ENCODE measurements around the gene EFNB2.

The EFNB2 gene

DNA sequence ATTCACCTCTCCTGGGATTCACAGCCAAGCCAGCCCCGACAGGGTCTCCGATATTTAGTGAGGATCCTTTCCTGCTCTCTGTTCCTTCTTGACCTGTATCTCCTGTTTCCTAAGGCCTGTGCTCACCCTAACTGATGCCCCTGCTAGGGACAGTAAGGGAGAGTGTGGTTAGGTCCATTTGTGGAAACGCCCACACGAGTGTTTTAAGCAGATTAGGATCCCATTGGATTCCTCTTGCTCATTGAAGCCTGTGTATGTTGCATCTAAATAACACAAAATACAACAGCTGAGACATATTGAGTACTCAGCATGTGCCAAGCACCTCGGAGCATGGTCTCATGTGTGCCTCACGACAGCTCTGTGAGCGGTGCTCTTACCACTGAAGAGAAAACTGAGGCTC, 64.9 kb downstream of the EFNB2 start:
- H3K27ac ChIP-seq, result no peak overlapping the region

DNA sequence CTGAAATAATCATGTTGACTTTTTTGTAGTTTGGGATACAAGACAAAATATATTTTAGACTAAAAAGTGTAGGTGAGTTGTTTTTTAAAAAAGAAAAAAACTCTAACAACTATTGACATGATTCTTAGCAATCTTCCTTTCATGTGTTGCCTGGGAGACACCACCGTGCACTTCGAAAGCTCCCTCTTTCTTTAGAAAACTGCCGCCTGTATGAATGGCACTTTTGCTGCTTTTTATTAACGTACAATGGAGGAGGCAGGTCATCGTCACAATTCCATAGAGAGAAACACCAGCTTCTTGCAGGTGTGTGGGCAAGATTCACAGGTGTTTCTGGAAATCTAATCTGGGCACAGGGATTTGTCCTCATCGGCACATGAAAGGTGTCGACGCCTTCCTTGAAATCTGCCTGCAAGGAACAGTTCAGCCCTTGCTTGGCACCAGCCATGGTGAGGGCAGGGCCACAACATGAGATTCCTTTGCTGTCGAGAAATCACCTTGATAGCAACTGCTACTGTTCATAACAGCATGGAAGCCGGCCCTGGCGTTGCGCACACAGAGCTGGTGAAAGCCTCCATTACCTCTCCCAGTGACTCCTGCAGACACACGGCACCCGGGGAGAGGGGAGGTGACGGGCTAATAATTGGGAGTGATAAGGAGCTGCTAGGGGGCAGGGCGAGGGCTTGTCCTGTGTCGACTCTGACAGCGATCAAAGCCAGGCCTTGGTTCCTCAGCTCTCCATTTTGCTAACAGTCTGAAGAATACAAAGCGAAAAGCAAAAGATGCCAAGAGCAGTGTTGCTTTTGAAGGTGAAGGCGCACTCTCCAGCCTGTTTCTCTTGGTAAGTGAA, 66.5 kb downstream of the EFNB2 start:
- no peak overlapping the region for H3K4me3 ChIP-seq
- no peak overlapping the region for H3K27ac ChIP-seq

More for the DNA sequence above, 64.9 kb downstream of the EFNB2 start:
- H3K4me3 ChIP-seq, result no peak overlapping the region

DNA sequence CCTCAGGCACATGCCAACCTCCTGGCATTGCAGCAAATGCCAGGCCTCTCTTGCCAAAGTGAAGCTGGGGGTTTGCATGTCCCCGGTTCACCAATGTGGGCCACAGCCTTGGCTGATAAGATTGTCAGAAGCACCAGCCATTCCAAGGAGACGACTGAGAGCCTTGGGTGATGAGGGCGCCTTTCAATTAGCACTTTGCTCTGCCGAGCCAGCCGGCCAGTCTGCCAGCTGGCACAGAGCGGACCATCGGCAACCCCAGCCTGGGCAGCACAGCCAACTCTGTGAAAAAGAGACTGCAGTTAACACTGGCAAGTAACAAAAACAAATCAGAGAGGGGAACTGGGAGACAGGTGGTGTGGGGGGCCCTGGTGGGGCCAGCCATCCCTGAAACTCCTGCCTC, 67.3 kb downstream of the EFNB2 start:
- Histone ChIP-seq H3K27ac (no peak overlapping the region), H3K4me3 (no peak overlapping the region)

DNA sequence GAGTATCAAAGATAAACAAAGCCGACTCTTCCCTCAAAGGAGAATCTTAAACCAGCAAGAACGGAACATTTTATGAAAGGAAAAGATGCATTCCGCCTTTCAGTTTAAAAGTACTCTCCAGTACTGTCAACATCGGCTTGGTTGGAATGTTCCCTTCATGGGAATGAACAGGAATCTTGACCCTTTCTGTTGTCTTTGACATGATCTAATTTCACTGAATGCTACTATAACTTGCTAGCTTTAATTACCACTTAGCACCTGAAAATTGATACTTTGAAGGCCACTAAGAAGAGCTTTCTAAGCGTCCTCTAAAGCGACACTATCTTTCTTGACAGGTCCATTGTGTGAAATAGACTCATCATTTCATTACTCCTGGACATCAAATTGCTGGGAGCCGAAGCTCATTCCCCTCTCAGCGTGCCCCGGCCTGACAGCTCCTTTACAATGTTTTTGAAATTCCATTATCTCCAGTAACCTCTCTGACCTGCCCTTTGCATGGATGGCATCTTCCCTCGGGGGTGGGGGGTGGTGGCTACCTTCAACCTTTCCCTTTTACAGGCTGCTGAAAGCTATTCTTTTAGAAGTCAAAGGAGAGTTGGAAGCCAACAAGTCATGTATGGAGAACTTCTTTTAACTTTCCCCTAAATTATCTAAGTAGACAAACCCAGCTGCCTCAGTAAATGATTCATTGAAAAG, 67.9 kb downstream of the EFNB2 start:
- H3K4me3 ChIP-seq, result no peak overlapping the region
- H3K27ac ChIP-seq, result no peak overlapping the region

DNA sequence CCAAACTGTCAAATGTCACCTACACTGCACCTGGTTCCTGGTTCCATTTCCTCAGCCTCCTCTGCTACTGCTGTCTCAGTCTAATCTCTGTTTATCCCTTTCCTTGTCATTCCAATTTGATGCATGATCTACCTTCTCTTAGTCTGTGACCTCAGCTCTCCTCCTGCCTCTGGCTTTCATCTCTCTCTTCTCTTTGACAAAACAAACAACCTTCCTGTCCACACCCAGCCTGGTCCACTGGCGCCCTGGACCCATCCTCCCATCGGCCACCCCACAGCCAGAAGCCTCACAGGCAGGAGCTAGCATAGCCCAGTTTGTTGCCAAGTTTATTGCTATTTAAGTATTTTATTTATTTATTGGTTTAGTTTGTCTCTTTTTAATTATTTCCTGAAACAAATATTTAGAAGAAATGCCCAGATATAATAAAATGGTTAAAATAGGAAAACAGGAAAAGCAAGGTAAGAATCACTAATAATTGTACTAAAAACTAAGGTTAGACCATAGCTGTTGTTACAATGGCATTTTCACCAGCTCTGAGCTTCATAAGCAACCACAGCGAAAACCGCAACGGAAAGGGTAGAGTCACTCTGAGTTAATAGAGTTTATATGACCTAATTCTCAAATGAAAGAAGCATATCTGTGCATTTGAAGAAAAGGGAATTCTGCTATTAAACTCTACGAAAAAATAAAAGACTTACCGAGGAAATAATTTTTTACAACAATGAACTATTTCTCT, 68.6 kb downstream of the EFNB2 start:
- Histone ChIP-seq H3K4me3 (no peak overlapping the region), H3K27ac (no peak overlapping the region)

DNA sequence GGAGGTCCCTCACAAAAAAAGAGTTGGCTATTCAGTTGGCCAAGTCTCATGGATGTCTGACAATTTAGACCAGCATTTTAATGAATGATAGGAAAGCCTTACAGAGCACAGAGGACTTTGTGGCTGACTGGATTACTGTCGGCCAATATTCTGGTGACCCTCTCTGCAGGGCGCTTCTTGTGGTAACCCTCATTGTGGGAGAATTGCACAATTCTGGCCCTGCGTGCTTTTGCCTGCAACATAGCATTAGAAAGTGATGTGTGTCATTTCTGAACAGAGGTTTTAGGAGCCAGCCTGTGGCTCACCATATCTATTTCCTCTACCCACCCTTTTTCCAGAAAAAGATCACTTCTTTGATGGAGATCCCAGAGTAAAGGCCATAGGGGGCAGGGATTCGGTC, 71.4 kb downstream of the EFNB2 start:
- Histone ChIP-seq H3K27ac (no peak overlapping the region), H3K4me3 (no peak overlapping the region)

DNA sequence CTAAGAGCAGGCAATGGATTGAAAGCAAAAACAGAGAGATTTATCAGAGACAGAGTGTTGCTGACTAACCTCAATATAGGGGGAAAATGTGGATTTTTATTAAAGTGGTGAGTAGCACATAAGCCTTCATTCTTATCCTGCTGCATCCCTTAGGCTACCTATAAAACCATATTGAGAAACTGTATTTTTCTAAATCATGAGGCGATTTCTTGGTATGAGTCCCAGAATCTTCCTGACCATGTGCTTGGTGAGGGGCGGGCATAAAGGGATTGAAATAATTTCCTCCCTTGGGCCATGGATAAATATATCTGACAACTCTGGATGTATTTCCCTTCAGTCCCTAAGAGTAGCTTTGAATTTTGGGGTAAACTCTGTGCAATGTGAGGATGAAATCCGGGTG, 72.8 kb downstream of the EFNB2 start:
- H3K4me3 ChIP-seq, result no peak overlapping the region
- no peak overlapping the region for H3K27ac ChIP-seq

DNA sequence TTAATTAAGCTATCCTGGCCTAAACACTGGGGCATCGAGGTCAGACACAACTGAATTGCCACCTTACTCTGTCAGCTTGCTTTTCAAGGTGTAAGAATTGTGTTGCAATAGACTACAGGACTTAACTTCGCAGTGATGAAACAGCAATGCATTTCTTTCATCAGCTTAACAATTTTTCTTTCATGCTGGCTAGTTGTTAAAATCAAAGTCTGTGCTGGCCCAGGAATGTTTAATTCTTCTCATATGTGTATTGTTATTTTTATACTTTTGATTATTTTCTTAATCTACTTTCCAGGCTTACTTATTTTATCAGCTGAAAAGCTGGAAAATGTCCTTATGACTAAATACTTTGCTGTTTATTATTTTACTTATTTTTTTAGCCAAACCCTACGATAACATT, 79.7 kb downstream of the EFNB2 start:
- no peak overlapping the region for H3K27ac ChIP-seq
- no peak overlapping the region for H3K4me3 ChIP-seq

DNA sequence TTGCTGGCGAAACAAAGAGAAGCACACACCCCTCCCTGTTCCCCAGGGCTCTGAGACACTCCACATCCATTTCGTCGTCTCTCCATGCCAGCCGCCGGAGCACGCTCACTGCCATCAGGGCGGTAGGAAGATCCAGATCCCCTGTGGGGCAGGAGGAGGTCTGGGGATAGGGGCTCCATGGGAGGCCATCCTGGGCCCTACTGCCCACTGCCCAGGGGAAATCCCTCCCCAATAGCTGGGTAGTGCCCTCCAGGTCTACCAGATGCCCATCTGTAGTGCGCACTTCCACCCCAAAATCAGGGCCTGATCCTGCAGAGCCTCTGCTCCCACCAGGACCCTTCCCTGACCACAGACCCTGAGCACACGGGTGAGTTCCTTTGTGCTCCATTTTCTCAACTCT, 80.3 kb downstream of the EFNB2 start:
- no peak overlapping the region for H3K27ac ChIP-seq

DNA sequence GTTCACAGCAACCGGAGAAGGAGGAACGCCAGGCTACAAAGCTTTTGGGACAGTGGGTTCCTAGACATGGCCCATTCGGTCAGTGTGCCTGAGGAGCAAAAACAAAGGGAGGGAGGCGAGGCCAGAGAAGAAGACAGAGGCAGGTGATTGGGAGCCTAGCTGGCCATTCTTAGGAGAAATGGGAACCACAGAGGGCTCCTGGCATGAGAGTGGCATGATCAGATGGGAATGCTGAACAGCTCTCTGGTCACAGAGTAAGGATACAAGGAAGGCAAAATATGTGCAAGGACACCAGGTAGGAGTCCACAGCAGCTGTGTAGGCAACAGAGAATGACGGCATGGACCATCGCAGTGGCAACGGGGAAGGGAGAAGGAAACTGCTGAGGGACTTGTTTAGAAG, 82.4 kb downstream of the EFNB2 start:
- no peak overlapping the region for H3K4me3 ChIP-seq

More for the DNA sequence above, 80.3 kb downstream of the EFNB2 start:
- H3K4me3 ChIP-seq, result no peak overlapping the region

DNA sequence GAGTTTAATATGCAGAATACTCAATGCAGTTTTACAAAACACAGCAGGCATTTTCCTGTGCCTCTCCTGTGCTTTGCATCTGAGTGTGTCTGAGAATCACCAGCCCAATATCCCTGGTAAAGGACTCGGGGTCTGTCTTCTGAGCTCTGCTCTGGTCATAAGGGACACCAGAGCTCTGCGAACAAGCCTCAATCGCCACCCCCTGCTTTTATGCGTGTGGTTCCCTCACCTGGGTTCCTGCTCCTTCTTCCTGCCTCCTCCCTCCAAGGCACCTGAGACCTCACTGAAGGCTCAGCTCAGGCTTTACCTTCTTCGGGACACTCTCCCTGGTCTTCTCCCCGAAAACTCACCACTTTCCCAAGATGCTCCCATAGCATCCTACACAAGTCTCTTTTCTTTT, 84.5 kb downstream of the EFNB2 start:
- Histone ChIP-seq H3K27ac (no peak overlapping the region), H3K4me3 (no peak overlapping the region)

More for the DNA sequence above, 82.4 kb downstream of the EFNB2 start:
- H3K27ac ChIP-seq, result no peak overlapping the region

DNA sequence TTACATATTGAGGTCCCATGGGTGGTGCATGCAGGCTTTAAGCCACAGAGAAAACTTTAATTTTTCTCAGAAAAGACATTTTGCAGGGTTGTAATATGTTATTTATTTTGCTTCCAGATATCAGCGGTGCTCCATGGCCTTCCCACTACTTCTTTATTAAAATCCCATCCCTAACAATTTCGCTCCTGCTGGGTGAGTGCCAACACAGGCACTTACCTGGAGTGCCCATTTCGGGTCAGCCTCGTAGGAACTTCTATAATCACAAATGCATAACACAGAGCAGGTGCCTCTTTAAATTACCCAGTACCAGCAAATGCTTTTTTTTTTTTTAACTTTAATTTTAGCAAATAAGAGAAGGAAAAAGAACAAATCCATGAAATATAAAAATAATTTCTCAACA, 86.4 kb downstream of the EFNB2 start:
- no peak overlapping the region for H3K4me3 ChIP-seq
- H3K27ac ChIP-seq, result no peak overlapping the region

DNA sequence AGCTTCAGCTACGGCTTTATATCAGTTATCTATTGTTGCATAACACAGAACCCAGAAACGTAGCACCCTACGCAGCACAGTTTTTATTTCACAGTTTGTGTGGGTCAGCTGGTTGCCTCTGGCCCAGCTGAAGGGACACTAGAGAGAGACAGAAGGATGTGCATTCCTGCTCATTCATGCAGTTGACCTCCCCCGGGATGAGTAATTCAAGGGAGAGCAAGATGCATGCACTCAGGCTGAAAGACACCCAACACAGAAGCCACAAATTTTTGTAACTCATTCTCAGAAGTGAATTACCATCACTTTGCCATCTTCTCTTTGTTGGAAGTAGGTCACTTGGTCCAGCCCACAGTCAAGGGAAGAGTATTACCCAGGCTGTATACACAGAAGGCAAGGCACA, 89.5 kb downstream of the EFNB2 start:
- Histone ChIP-seq H3K4me3 (no peak overlapping the region), H3K27ac (no peak overlapping the region)

DNA sequence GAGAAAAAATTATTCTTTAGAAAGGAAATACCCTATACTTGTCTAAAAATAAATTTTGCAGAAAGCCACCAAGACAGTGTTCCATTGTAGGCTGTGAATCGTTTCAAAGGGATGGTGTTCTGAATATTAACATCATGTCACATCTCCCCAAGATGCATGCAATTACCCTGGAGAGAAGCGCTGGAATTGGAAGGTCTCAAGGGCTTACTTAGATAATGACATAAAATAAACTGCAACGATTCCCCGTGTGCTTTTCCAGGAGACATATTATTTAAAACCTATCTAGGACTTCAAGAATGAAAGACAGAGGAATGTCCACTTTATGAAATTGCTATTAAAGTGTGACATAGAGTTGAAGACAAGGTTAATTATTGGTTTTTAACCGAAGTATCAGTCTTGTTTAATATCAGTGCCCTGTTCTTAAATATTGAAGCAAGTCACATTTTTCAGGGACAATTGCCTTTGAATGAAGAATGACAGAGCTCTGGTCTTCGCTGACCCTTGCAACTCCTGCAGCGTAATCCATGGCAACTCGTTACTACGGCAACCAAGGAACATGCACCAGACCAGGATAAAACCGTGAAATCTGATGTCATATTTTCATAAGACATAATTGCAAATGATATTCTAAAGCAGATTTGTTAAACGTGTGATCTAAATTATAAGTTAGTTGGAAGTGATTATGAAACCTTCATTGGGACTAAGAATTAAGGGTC, 91.7 kb downstream of the EFNB2 start:
- H3K27ac ChIP-seq, result no peak overlapping the region

DNA sequence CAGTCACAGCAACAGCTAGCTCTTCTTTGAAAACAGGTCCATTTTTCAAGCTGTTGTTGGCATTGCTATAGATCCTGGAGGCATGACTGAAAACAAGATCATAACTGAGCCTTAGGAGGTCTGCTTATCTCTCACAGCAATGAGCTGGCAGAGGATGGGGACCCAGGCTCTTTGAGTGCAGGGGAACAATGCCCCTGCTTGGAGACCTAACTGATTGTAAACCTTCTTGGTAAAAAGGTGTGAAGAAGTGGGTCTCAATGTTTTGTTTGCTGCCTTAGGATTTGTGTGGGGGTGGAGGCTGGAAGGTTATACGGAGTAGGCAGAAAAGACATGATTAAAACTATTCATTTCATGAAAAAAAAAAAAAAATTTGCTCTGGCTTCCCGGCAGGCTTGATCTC, 94.6 kb downstream of the EFNB2 start:
- Histone ChIP-seq H3K27ac (no peak overlapping the region), H3K4me3 (no peak overlapping the region)

More for the DNA sequence above, 91.7 kb downstream of the EFNB2 start:
- no peak overlapping the region for H3K4me3 ChIP-seq
